ENCODE measurements around the gene PRRT2. TPM values are rescaled to one million over a fixed set of nuclear protein-coding genes. Genes with fewer than 3 reads are reported as not detected.

The PRRT2 gene
- total and polyA plus RNA-seq, 10 of the 15 experiments (the other 5 are each of a cell fraction or from before 2014, with no cell fraction given): 0.08 to 0.49 (median 0.12) TPM; not detected in 4

DNA sequence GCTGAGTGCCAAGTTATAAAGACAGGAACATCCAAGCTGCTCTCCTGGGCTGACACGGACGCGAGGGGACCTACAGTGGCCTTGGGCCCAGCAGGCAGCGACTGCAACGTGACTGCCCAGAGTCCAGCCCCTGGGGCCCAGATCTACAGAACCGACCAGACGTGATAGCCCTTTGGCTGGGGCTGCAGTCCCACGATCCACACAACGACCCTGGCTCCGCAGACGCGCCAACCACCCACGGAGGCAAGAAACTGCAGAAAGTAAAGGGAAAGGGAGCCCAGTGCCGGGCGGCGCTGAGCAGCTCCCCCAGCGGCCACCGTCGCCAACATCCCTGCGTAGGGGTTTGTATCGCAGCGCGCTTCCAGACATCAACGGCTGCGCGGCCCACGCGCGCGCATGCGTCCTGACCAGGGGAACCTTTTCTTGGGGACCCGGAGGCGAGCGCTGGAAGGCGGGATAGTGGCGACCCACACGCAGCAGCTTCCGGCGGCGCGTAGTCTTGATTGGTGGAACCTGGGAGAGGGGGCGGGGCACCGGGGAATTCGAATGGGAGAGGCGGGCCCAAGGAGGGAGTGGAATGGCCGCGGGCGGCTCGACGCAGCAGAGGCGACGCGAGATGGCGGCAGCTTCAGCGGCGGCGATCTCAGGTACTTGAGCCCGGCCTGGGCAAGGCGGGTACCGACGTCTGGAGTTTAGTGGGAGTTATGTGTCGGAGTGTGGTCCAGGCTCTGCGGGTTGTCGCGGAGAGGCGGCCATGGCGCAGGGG lies 21.6 kb upstream of the PRRT2 start, which contains the start of gene KIF22 (continued):
- TF ChIP-seq LARP7 (IDR thresholded peaks at IDR 0.05) (0 out of 2 replicates have a peak, but pooled peaks have one; percentile 20), ZNF622 (IDR thresholded peaks at IDR 0.05) (no peak), ETV6 (conservative IDR thresholded peaks at IDR 0.05 in 1 of 2, IDR thresholded peaks at IDR 0.05 in 1 of 2; ENCODE audit: borderline replicate concordance in 1 of 2, low read depth in 1 of 2) (no peak), SUPT20H (IDR thresholded peaks at IDR 0.05; ENCODE audit: borderline replicate concordance, control insufficient read depth, low read depth, low read length) (no peak), TCF3 (IDR thresholded peaks at IDR 0.05; ENCODE audit: borderline replicate concordance, insufficient read depth, low read depth, low read length) (0 out of 2 replicates have a peak, but pooled peaks have one; percentile 51), HCFC1 (IDR thresholded peaks at IDR 0.05; ENCODE audit: low read length) (peak; percentile 76), TCF12 (IDR thresholded peaks at IDR 0.05; ENCODE audit: low read depth, low read length) (peak; percentile 28; the same call in 1 of the 2 replicates), ZNF384 (IDR thresholded peaks at IDR 0.05; ENCODE audit: borderline replicate concordance, low read depth, low read length) (peak; percentile 41; the same call in 1 of the 2 replicates), POLR2AphosphoS2 (IDR thresholded peaks at IDR 0.05; ENCODE audit: low read depth, low read length) (0 out of 2 replicates have a peak, but pooled peaks have one; percentile 27), SIX5 (IDR thresholded peaks at IDR 0.05; ENCODE audit: low read depth, low read length, severe bottlenecking) (peak; percentile 44), ZBED1 (IDR thresholded peaks at IDR 0.05; ENCODE audit: borderline replicate concordance) (no peak), MEF2A (IDR thresholded peaks at IDR 0.05; ENCODE audit: insufficient read depth, low read depth, low read length) (0 out of 2 replicates have a peak, but pooled peaks have one; percentile 42), RB1 (IDR thresholded peaks at IDR 0.05; ENCODE audit: borderline replicate concordance) (peak; percentile 80; the same call in 1 of the 2 replicates)
- TF ChIP-seq, protein P1, sequence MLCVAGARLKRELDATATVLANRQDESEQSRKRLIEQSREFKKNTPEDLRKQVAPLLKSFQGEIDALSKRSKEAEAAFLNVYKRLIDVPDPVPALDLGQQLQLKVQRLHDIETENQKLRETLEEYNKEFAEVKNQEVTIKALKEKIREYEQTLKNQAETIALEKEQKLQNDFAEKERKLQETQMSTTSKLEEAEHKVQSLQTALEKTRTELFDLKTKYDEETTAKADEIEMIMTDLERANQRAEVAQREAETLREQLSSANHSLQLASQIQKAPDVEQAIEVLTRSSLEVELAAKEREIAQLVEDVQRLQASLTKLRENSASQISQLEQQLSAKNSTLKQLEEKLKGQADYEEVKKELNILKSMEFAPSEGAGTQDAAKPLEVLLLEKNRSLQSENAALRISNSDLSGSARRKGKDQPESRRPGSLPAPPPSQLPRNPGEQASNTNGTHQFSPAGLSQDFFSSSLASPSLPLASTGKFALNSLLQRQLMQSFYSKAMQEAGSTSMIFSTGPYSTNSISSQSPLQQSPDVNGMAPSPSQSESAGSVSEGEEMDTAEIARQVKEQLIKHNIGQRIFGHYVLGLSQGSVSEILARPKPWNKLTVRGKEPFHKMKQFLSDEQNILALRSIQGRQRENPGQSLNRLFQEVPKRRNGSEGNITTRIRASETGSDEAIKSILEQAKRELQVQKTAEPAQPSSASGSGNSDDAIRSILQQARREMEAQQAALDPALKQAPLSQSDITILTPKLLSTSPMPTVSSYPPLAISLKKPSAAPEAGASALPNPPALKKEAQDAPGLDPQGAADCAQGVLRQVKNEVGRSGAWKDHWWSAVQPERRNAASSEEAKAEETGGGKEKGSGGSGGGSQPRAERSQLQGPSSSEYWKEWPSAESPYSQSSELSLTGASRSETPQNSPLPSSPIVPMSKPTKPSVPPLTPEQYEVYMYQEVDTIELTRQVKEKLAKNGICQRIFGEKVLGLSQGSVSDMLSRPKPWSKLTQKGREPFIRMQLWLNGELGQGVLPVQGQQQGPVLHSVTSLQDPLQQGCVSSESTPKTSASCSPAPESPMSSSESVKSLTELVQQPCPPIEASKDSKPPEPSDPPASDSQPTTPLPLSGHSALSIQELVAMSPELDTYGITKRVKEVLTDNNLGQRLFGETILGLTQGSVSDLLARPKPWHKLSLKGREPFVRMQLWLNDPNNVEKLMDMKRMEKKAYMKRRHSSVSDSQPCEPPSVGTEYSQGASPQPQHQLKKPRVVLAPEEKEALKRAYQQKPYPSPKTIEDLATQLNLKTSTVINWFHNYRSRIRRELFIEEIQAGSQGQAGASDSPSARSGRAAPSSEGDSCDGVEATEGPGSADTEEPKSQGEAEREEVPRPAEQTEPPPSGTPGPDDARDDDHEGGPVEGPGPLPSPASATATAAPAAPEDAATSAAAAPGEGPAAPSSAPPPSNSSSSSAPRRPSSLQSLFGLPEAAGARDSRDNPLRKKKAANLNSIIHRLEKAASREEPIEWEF (IDR thresholded peaks at IDR 0.05; ENCODE audit: insufficient replicate concordance, low read depth, low read length): no peak
- TF ChIP-seq, protein P2, sequence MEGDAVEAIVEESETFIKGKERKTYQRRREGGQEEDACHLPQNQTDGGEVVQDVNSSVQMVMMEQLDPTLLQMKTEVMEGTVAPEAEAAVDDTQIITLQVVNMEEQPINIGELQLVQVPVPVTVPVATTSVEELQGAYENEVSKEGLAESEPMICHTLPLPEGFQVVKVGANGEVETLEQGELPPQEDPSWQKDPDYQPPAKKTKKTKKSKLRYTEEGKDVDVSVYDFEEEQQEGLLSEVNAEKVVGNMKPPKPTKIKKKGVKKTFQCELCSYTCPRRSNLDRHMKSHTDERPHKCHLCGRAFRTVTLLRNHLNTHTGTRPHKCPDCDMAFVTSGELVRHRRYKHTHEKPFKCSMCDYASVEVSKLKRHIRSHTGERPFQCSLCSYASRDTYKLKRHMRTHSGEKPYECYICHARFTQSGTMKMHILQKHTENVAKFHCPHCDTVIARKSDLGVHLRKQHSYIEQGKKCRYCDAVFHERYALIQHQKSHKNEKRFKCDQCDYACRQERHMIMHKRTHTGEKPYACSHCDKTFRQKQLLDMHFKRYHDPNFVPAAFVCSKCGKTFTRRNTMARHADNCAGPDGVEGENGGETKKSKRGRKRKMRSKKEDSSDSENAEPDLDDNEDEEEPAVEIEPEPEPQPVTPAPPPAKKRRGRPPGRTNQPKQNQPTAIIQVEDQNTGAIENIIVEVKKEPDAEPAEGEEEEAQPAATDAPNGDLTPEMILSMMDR (IDR thresholded peaks at IDR 0.05 in 2 of 3, conservative IDR thresholded peaks at IDR 0.05 in 1 of 3; ENCODE audit: control insufficient read depth in 2 of 3, extremely low read depth in 1 of 3, insufficient read depth in 1 of 3, low read depth in 3 of 3, low read length in 3 of 3): peak; percentile 79 to 92 (median 89)
- TF ChIP-seq, protein P3, sequence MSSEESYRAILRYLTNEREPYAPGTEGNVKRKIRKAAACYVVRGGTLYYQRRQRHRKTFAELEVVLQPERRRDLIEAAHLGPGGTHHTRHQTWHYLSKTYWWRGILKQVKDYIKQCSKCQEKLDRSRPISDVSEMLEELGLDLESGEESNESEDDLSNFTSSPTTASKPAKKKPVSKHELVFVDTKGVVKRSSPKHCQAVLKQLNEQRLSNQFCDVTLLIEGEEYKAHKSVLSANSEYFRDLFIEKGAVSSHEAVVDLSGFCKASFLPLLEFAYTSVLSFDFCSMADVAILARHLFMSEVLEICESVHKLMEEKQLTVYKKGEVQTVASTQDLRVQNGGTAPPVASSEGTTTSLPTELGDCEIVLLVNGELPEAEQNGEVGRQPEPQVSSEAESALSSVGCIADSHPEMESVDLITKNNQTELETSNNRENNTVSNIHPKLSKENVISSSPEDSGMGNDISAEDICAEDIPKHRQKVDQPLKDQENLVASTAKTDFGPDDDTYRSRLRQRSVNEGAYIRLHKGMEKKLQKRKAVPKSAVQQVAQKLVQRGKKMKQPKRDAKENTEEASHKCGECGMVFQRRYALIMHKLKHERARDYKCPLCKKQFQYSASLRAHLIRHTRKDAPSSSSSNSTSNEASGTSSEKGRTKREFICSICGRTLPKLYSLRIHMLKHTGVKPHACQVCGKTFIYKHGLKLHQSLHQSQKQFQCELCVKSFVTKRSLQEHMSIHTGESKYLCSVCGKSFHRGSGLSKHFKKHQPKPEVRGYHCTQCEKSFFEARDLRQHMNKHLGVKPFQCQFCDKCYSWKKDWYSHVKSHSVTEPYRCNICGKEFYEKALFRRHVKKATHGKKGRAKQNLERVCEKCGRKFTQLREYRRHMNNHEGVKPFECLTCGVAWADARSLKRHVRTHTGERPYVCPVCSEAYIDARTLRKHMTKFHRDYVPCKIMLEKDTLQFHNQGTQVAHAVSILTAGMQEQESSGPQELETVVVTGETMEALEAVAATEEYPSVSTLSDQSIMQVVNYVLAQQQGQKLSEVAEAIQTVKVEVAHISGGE (CRISPR knock-in tag; IDR thresholded peaks at IDR 0.05): peak; percentile 87

All from GM12878 (cell line).